IMR-90 (cell line): ENCODE measurements around the gene FBXL20.

Experiments
- BHLHE40 ChIP-seq: fragments of 150-350 bp; IDR thresholded peaks from 2 replicates; pipeline ENCODE4 v1.6.1; 2016; ENCODE audit warnings: mild to moderate bottlenecking, low read depth, low read length
- CEBPB ChIP-seq: IDR thresholded peaks from 2 replicates; pipeline ENCODE4 v1.6.1; 2012; ENCODE audit warnings: low read depth, low read length, improper control_type of control experiment
- FOS ChIP-seq: fragments of 150-350 bp; IDR thresholded peaks from 2 replicates; pipeline ENCODE4 v1.6.1; 2016; ENCODE audit warnings: low read depth, low read length
- MXI1 ChIP-seq: IDR thresholded peaks from 2 replicates; pipeline ENCODE4 v1.6.1; 2012; ENCODE audit warnings: low read depth, mild to moderate bottlenecking, low read length, moderate library complexity, borderline replicate concordance
- POLR2A ChIP-seq: IDR thresholded peaks from 2 replicates; pipeline ENCODE4 v1.6.1; 2012; ENCODE audit warnings: mild to moderate bottlenecking, low read depth, low read length
- RAD21 ChIP-seq: IDR thresholded peaks from 2 replicates; pipeline ENCODE4 v1.6.1; 2012; ENCODE audit warnings: low read length, improper control_type of control experiment
- RFX5 ChIP-seq: IDR thresholded peaks from 2 replicates; pipeline ENCODE4 v1.8.0; 2012; ENCODE audit warnings: low read depth, mild to moderate bottlenecking, low read length, moderate library complexity
- SMC3 ChIP-seq: fragments of 150-350 bp; IDR thresholded peaks from 2 replicates; pipeline ENCODE4 v1.6.1; 2016; ENCODE audit warnings: low read depth, mild to moderate bottlenecking, antibody characterized with exemption, low read length, moderate library complexity
- TF ChIP-seq, protein P1 (sequence below): conservative IDR thresholded peaks from 2 replicates; pipeline ENCODE4 v1.5.1; 2012; ENCODE audit warnings: mild to moderate bottlenecking, low read depth, low read length, improper control_type of control experiment
- TF ChIP-seq, protein P2 (sequence below): fragments of 150-350 bp; IDR thresholded peaks from 2 replicates; pipeline ENCODE4 v1.6.1; 2016; ENCODE audit warnings: low read depth, mild to moderate bottlenecking, low read length, moderate library complexity, borderline replicate concordance

DNA sequence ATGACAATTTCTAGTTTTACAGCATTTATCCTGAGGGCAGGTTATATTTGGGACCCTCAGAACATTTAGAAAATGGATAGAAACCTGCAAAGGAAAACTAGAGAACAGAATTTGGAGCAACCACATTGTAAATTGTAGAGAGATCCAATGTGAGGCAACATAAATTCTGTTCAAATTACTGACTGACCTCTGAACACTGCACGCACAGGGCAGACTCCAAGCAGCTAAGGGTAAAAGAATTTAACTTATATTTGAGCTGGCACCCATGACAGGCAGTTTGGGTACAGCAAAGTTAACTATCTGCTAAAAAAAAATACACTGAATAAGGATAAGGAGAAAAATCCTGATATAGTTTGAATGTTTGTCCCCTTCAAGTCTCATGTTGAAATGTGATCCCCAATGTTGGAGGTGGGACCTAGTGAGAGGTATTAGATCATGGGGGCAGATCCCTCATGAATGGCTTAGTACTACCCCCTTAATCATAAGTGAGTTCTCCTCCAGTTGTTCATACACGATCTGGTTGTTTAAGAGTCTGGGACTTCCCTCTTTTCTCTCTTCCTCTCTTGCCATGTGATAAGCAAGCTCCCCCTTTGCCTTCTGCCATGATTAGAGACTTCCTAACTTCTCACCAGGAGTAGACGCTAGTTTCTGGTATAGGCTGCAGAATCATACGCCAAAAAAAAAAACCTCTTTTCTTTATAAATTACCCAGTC is 75.7 kb downstream of the FBXL20 start:
- TF ChIP-seq, protein P1, sequence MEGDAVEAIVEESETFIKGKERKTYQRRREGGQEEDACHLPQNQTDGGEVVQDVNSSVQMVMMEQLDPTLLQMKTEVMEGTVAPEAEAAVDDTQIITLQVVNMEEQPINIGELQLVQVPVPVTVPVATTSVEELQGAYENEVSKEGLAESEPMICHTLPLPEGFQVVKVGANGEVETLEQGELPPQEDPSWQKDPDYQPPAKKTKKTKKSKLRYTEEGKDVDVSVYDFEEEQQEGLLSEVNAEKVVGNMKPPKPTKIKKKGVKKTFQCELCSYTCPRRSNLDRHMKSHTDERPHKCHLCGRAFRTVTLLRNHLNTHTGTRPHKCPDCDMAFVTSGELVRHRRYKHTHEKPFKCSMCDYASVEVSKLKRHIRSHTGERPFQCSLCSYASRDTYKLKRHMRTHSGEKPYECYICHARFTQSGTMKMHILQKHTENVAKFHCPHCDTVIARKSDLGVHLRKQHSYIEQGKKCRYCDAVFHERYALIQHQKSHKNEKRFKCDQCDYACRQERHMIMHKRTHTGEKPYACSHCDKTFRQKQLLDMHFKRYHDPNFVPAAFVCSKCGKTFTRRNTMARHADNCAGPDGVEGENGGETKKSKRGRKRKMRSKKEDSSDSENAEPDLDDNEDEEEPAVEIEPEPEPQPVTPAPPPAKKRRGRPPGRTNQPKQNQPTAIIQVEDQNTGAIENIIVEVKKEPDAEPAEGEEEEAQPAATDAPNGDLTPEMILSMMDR: no peak
- TF ChIP-seq, protein P2, sequence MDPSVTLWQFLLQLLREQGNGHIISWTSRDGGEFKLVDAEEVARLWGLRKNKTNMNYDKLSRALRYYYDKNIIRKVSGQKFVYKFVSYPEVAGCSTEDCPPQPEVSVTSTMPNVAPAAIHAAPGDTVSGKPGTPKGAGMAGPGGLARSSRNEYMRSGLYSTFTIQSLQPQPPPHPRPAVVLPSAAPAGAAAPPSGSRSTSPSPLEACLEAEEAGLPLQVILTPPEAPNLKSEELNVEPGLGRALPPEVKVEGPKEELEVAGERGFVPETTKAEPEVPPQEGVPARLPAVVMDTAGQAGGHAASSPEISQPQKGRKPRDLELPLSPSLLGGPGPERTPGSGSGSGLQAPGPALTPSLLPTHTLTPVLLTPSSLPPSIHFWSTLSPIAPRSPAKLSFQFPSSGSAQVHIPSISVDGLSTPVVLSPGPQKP: no peak
- TF ChIP-seq POLR2A (no peak), SMC3 (no peak), RAD21 (no peak), MXI1 (no peak), CEBPB (no peak), RFX5 (no peak), FOS (no peak), BHLHE40 (no peak)
